ENCODE measurements around the gene TOMM20.
"Not testable (repeated sequence)": the region's sequence is repeated elsewhere in the genome, so short reads cannot be mapped to it uniquely, and the experiment has no call there.

- not testable (repeated sequence) for TF ChIP-seq EZH2 (IDR thresholded peaks at IDR 0.05; ENCODE audit: borderline replicate concordance, insufficient read depth, low read depth, low read length, poor library complexity, severe bottlenecking)
- TF ChIP-seq, protein P1, sequence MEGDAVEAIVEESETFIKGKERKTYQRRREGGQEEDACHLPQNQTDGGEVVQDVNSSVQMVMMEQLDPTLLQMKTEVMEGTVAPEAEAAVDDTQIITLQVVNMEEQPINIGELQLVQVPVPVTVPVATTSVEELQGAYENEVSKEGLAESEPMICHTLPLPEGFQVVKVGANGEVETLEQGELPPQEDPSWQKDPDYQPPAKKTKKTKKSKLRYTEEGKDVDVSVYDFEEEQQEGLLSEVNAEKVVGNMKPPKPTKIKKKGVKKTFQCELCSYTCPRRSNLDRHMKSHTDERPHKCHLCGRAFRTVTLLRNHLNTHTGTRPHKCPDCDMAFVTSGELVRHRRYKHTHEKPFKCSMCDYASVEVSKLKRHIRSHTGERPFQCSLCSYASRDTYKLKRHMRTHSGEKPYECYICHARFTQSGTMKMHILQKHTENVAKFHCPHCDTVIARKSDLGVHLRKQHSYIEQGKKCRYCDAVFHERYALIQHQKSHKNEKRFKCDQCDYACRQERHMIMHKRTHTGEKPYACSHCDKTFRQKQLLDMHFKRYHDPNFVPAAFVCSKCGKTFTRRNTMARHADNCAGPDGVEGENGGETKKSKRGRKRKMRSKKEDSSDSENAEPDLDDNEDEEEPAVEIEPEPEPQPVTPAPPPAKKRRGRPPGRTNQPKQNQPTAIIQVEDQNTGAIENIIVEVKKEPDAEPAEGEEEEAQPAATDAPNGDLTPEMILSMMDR (IDR thresholded peaks at IDR 0.05): not testable (repeated sequence)
Observed at GRCh38 chr1:235092045-235092406, 36.6 kb downstream of the TOMM20 start.

All from B cell (primary cell).